HepG2 (cell line): ENCODE data around the gene TLCD1. TPM values are rescaled to one million over a fixed set of nuclear protein-coding genes. Genes with fewer than 3 reads are reported as not detected.

ENCODE experiments used
- AKAP8 ChIP-seq: sonication (generic); formaldehyde crosslinking; IDR thresholded peaks from 2 replicates; pipeline ENCODE4 v1.5.1; 2020; ENCODE audit warnings: mild to moderate bottlenecking, missing genetic modification reagents
- CBX2 ChIP-seq, 2 experiments: fragments of 200-600 bp in 1 of 2; sonication (generic); formaldehyde crosslinking in 1 of 2; IDR thresholded peaks; 2 replicates each; pipeline versions ENCODE4 v1.7.0 to v1.8.1; 2018 to 2022; ENCODE audit warnings: low read depth in 2 of 2, low read length in 1 of 2, mild to moderate bottlenecking in 1 of 2, missing genetic modification reagents in 1 of 2
- FOXJ3 ChIP-seq: sonication (generic); formaldehyde crosslinking; IDR thresholded peaks from 2 replicates; pipeline ENCODE4 v1.4.0; 2020; ENCODE audit warnings: missing genetic modification reagents, mild to moderate bottlenecking, borderline replicate concordance
- HOXD1 ChIP-seq: sonication (generic); formaldehyde crosslinking; IDR thresholded peaks from 2 replicates; pipeline ENCODE4 v1.5.0; 2020; ENCODE audit warnings: missing genetic modification reagents
- NFKB2 ChIP-seq: sonication (generic); formaldehyde crosslinking; IDR thresholded peaks from 2 replicates; pipeline ENCODE4 v1.4.0; 2020; ENCODE audit warnings: missing genetic modification reagents, borderline replicate concordance
- NR1H2 ChIP-seq: sonication (generic); formaldehyde crosslinking; IDR thresholded peaks from 2 replicates; pipeline ENCODE4 v1.8.1; 2022; ENCODE audit warnings: low read depth, missing genetic modification reagents, borderline replicate concordance
- NR2F1 ChIP-seq, 2 experiments: fragments of 450-650 bp in 1 of 2; formaldehyde crosslinking in 1 of 2; IDR thresholded peaks; 2 replicates each; pipeline versions ENCODE4 v1.5.0 to v1.6.1; 2016 to 2020; ENCODE audit warnings: mild to moderate bottlenecking in 1 of 2, missing compliant biosample characterization in 1 of 2, missing genetic modification reagents in 1 of 2, moderate library complexity in 1 of 2
- NR2F2 ChIP-seq: IDR thresholded peaks from 2 replicates; pipeline ENCODE4 v1.6.1; 2012; ENCODE audit warnings: low read depth, inconsistent platforms, borderline replicate concordance
- PCBP2 ChIP-seq: fragments of 200-400 bp; formaldehyde crosslinking; optimal IDR thresholded peaks from 2 replicates; pipeline ENCODE3; 2018; ENCODE audit warnings: low read length, low read depth; ENCODE audit not compliant: poor library complexity, severe bottlenecking
- POLR2G ChIP-seq: fragments of 200-400 bp; formaldehyde crosslinking; IDR thresholded peaks from 2 replicates; pipeline ENCODE4 v1.6.1; 2018; ENCODE audit warnings: mild to moderate bottlenecking, low read depth, low read length, moderate library complexity
- PPARG ChIP-seq: conservative IDR thresholded peaks from 2 replicates; pipeline ENCODE4 v1.6.1; 2016; ENCODE audit warnings: missing biosample characterization, missing genetic modification reagents
- RELA ChIP-seq: sonication (generic); formaldehyde crosslinking; IDR thresholded peaks from 2 replicates; pipeline ENCODE4 v1.4.0; 2020; ENCODE audit warnings: missing genetic modification reagents
- SNAPC2 ChIP-seq: sonication (generic); formaldehyde crosslinking; IDR thresholded peaks from 2 replicates; pipeline ENCODE4 v1.8.1; 2022; ENCODE audit warnings: mild to moderate bottlenecking, missing genetic modification reagents
- SOX6 ChIP-seq, 2 experiments: fragments of 450-650 bp in 1 of 2; sonication (generic) in 1 of 2; formaldehyde crosslinking in 1 of 2; IDR thresholded peaks; 2 replicates each; pipeline versions ENCODE4 v1.4.0 to v1.6.1; 2017 to 2020; ENCODE audit warnings: antibody characterized with exemption in 1 of 2, mild to moderate bottlenecking in 1 of 2, missing genetic modification reagents in 1 of 2
- TBX3 ChIP-seq: fragments of 450-650 bp; IDR thresholded peaks from 2 replicates; pipeline ENCODE4 v1.6.1; 2017; ENCODE audit warnings: antibody characterized with exemption, mild to moderate bottlenecking, inconsistent platforms, borderline replicate concordance
- TCF12 ChIP-seq, 2 experiments: fragments of 450-650 bp in 1 of 2; sonication (generic) in 1 of 2; formaldehyde crosslinking in 1 of 2; IDR thresholded peaks; 2 replicates each; pipeline versions ENCODE4 v1.6.1 to v1.8.0; 2017 to 2022; ENCODE audit warnings: antibody characterized with exemption in 1 of 2, mild to moderate bottlenecking in 1 of 2, missing genetic modification reagents in 1 of 2, moderate library complexity in 1 of 2
- UBTF ChIP-seq: sonication (generic); formaldehyde crosslinking; IDR thresholded peaks from 2 replicates; pipeline ENCODE4 v1.4.0; 2020; ENCODE audit warnings: mild to moderate bottlenecking, missing genetic modification reagents
- WIZ ChIP-seq: sonication (generic); formaldehyde crosslinking; IDR thresholded peaks from 2 replicates; pipeline ENCODE4 v1.5.1; 2020; ENCODE audit warnings: mild to moderate bottlenecking, missing genetic modification reagents
- ZFY ChIP-seq: sonication (generic); formaldehyde crosslinking; IDR thresholded peaks from 2 replicates; pipeline ENCODE4 v1.4.0; 2020; ENCODE audit warnings: missing genetic modification reagents
- ZMYM2 ChIP-seq: sonication (generic); formaldehyde crosslinking; IDR thresholded peaks from 2 replicates; pipeline ENCODE4 v1.8.0; 2022; ENCODE audit warnings: mild to moderate bottlenecking, missing genetic modification reagents
- ZNF138 ChIP-seq: sonication (generic); formaldehyde crosslinking; IDR thresholded peaks from 2 replicates; pipeline ENCODE4 v1.5.0; 2020; ENCODE audit warnings: mild to moderate bottlenecking, low read depth, missing genetic modification reagents
- ZNF230 ChIP-seq: sonication (generic); formaldehyde crosslinking; IDR thresholded peaks from 2 replicates; pipeline ENCODE4 v1.4.0; 2020; ENCODE audit warnings: mild to moderate bottlenecking, missing genetic modification reagents
- ZNF326 ChIP-seq: sonication (generic); formaldehyde crosslinking; IDR thresholded peaks from 2 replicates; pipeline ENCODE4 v1.4.0; 2020; ENCODE audit warnings: missing genetic modification reagents, borderline replicate concordance
- ZNF34 ChIP-seq: sonication (generic); formaldehyde crosslinking; IDR thresholded peaks from 2 replicates; pipeline ENCODE4 v1.4.0; 2020; ENCODE audit warnings: mild to moderate bottlenecking, missing genetic modification reagents, borderline replicate concordance
- ZNF460 ChIP-seq: sonication (generic); formaldehyde crosslinking; IDR thresholded peaks from 2 replicates; pipeline ENCODE4 v1.5.1; 2020; ENCODE audit warnings: missing genetic modification reagents, mild to moderate bottlenecking, borderline replicate concordance
- ZSCAN31 ChIP-seq: sonication (generic); formaldehyde crosslinking; IDR thresholded peaks from 2 replicates; pipeline ENCODE4 v1.5.0; 2020; ENCODE audit warnings: low read depth, mild to moderate bottlenecking, missing genetic modification reagents
- polyA plus RNA-seq, 8 experiments: library from polyadenylated mRNA; depleted of rRNA in 3 of 8; stranded (reverse) in 7 of 8; unstranded in 1 of 8; fragments of >200 nt; fragmentation: Illumina TruSeq in 4 of 8; extraction: Trizol in 4 of 8; gene quantifications; 2 replicates each; pipeline versions ENCODE4 v1.2.1 to v1.2.3, GENCODE V29; 2011 to 2016; ENCODE audit warnings: low read depth in 4 of 8, missing spikeins in 1 of 8, mixed read lengths in 1 of 8; ENCODE audit not compliant: insufficient read depth in 1 of 8
- total RNA-seq, 5 experiments: library from RNA; depleted of rRNA; stranded (reverse); fragments of >200 nt; fragmentation: Illumina TruSeq; extraction: Trizol; gene quantifications; 2 replicates each; pipeline ENCODE4 v1.2.3, GENCODE V29; 2016; ENCODE audit warnings: low read depth in 1 of 5

Gene TLCD1
- total and polyA plus RNA-seq, 2 of the 13 experiments (the other 11 are each of a cell fraction or from before 2014, with no cell fraction given) = 14.9 to 19.6 TPM

DNA sequence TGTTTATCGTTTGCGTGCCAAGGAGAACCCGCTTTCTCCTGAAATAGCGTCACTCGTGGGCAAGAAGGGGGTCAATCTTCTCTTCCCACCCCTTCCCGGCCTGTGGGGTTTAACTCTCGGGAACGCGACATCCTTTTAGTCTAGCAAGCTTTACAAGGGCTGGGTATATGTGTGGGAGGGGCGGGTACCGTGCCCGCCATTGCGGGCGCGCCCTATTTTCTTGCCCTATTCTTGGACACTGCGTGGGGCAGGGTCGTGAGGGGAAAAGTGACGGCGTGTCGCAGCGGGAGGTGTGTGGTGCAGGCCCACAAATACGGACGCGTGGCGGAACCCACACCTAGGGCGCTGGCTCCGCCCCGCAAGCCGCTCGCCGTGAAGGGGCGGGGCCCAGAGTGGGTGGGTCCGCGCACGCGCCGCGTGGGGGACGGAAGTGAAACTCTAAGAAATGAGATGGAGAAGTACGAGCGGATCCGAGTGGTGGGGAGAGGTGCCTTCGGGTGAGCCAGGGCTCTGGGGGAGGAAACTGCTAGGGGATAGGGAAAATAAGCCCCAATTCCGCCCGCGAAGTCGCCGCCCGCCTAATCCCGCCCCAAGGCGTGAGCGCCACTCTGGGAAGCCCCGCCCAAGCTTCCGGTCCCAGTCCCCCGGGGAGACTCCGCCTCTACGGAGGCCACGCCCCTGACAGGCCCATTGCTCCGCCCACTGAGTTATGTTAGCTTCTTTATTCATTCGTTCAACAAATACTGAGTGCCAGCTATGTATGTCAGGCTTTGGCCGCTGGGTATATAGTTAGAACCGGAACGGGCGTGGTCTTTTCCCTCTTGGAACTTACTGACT is 2.5 kb upstream of the TLCD1 start, which contains the start of gene NEK8 (continued):
- TF ChIP-seq ZNF34 = no peak
- TF ChIP-seq WIZ (CRISPR knock-in tag) = no peak
- no peak for TF ChIP-seq PCBP2
- TF ChIP-seq AKAP8 (CRISPR knock-in tag) = peak; percentile 69
- peak; percentile 71; the same call in 1 of the 2 replicates for TF ChIP-seq ZNF138 (CRISPR knock-in tag)
- TF ChIP-seq ZFY (CRISPR knock-in tag) = peak; percentile 88
- peak; percentile 43; the same call in 1 of the 2 replicates for TF ChIP-seq PPARG (CRISPR knock-in tag)
- no peak for TF ChIP-seq FOXJ3
- TF ChIP-seq NFKB2 (CRISPR knock-in tag) = peak; percentile 38; the same call in 1 of the 2 replicates
- no peak for TF ChIP-seq SOX6 (IDR thresholded peaks at IDR 0.05)
- peak; percentile 33 for TF ChIP-seq SOX6 (CRISPR knock-in tag; IDR thresholded peaks at IDR 0.05)
- TF ChIP-seq ZSCAN31 = 0 out of 2 replicates have a peak, but pooled peaks have one; percentile 68
- TF ChIP-seq TBX3 = peak; percentile 31; the same call in 1 of the 2 replicates
- no peak for TF ChIP-seq TCF12 (IDR thresholded peaks at IDR 0.05)
- no peak for TF ChIP-seq TCF12 (CRISPR knock-in tag; IDR thresholded peaks at IDR 0.05)
- TF ChIP-seq NR2F1 (CRISPR knock-in tag; IDR thresholded peaks at IDR 0.05) = 0 out of 4 replicates have a peak, but pooled peaks of 1 of the 2 experiments have one; percentile 12
- 0 out of 2 replicates have a peak, but pooled peaks have one; percentile 41 for TF ChIP-seq ZNF326 (CRISPR knock-in tag)
- peak; percentile 88; the same call in 1 of the 2 replicates for TF ChIP-seq SNAPC2
- TF ChIP-seq ZNF460 (CRISPR knock-in tag) = 0 out of 2 replicates have a peak, but pooled peaks have one; percentile 20
- peak; percentile 37; the same call in 1 of the 2 replicates for TF ChIP-seq NR2F2
- peak; percentile 76; the same call in 1 of the 2 replicates for TF ChIP-seq ZNF230 (CRISPR knock-in tag)
- 0 out of 2 replicates have a peak, but pooled peaks have one; percentile 20 for TF ChIP-seq UBTF (CRISPR knock-in tag)
- TF ChIP-seq HOXD1 (CRISPR knock-in tag) = peak; percentile 42; the same call in 1 of the 2 replicates
- peak; percentile 72; the same call in 1 of the 2 replicates for TF ChIP-seq ZMYM2
- TF ChIP-seq POLR2G = peak; percentile 75
- 0 out of 2 replicates have a peak, but pooled peaks have one; percentile 25 for TF ChIP-seq RELA (CRISPR knock-in tag)
- TF ChIP-seq NR1H2 (CRISPR knock-in tag) = 0 out of 2 replicates have a peak, but pooled peaks have one; percentile 77
- no peak for TF ChIP-seq CBX2 (IDR thresholded peaks at IDR 0.05; ENCODE audit: low read depth, low read length)
- no peak for TF ChIP-seq CBX2 (CRISPR knock-in tag; IDR thresholded peaks at IDR 0.05; ENCODE audit: low read depth)
